Activated T-cell treated with anti-CD3 and anti-CD28 coated beads, Interleukin-2, amount 50 U/mL, for 4 hours (primary cell): ENCODE data around the gene MAD1L1. TPM values are rescaled to one million over a fixed set of nuclear protein-coding genes. Genes with fewer than 3 reads are reported as not detected.

Experiments used
- ATAC-seq, 2 donors: fragments of 200-7000 bp; cut with Tn5 transposase; one replicate each; pipeline ENCODE4 v1.10.0; 2021
- DNase-seq: peaks from one replicate; pipeline ENCODE4 v3.0.0-alpha.2; 2020
- H3K27me3 Mint-ChIP-seq: one replicate; pipeline ENCODE4 v1.8.0; 2021; ENCODE audit warnings: low read depth, mixed read lengths
- H3K36me3 Mint-ChIP-seq: one replicate; pipeline ENCODE4 v1.8.0; 2022; ENCODE audit warnings: mixed read lengths; ENCODE audit not compliant: insufficient read depth
- H3K4me1 Mint-ChIP-seq: one replicate; pipeline ENCODE4 v1.8.0; 2021; ENCODE audit warnings: low read depth, mixed read lengths
- H3K4me3 Mint-ChIP-seq: one replicate; pipeline ENCODE4 v1.8.0; 2021; ENCODE audit warnings: mild to moderate bottlenecking, moderate library complexity, mixed read lengths
- H3K9me3 Mint-ChIP-seq: one replicate; pipeline ENCODE4 v1.8.0; 2021; ENCODE audit warnings: mixed read lengths
- total RNA-seq, 3 donors: library from RNA; stranded (reverse); gene quantifications; one replicate each; pipeline ENCODE4 v1.2.1, GENCODE V29; 2021

MAD1L1 gene
- total RNA-seq, 3 donors from 2014 or later = 55.8 to 59.4 (median 57.9) TPM

- ATAC-seq (no peak), DNase-seq (no peak)
- Mint-ChIP-seq H3K4me3 (no peak overlapping the region), H3K36me3 (peaks cover 23% of the 10 kb centered on the region), H3K4me1 (no peaks in the 10 kb centered on the region), H3K9me3 (no peaks in the 10 kb centered on the region), H3K27me3 (no peaks in the 10 kb centered on the region)
These were observed 9.4 kb downstream of the MAD1L1 start for GRCh38 chr7:2223321-2223720.

- Mint-ChIP-seq H3K27me3 (no peaks in the 10 kb centered on the region), H3K4me1 (no peaks in the 10 kb centered on the region), H3K36me3 (peaks cover 30% of the 10 kb centered on the region), H3K9me3 (no peaks in the 10 kb centered on the region), H3K4me3 (no peak overlapping the region)
- DNase-seq (no peak), ATAC-seq (no peak)
These were observed 10.2 kb downstream of the MAD1L1 start for GRCh38 chr7:2222516-2222915.

GRCh38 chr7:2220954-2221353 is 11.8 kb downstream of the MAD1L1 start:
- Mint-ChIP-seq H3K4me3 (no peak overlapping the region), H3K4me1 (no peaks in the 10 kb centered on the region), H3K36me3 (peaks cover 36% of the 10 kb centered on the region), H3K9me3 (no peaks in the 10 kb centered on the region), H3K27me3 (no peaks in the 10 kb centered on the region)
- ATAC-seq (no peak), DNase-seq (no peak)

- Mint-ChIP-seq H3K4me1 (peaks cover 2% of the 10 kb centered on the region), H3K4me3 (no peak overlapping the region), H3K9me3 (no peaks in the 10 kb centered on the region), H3K36me3 (peaks cover 37% of the 10 kb centered on the region), H3K27me3 (no peaks in the 10 kb centered on the region)
- DNase-seq = no peak
- ATAC-seq = no peak
These were observed 12.2 kb downstream of the MAD1L1 start for GRCh38 chr7:2220506-2220905.

- Mint-ChIP-seq H3K27me3 (no peaks in the 10 kb centered on the region), H3K36me3 (peaks cover 37% of the 10 kb centered on the region), H3K4me1 (peaks cover 3% of the 10 kb centered on the region), H3K4me3 (no peak overlapping the region), H3K9me3 (no peaks in the 10 kb centered on the region)
- ATAC-seq (no peak), DNase-seq (no peak)
These were observed 12.7 kb downstream of the MAD1L1 start for GRCh38 chr7:2220030-2220429.

- H3K4me1 Mint-ChIP-seq = peaks cover 6% of the 10 kb centered on the region
- no peaks in the 10 kb centered on the region for H3K9me3 Mint-ChIP-seq
- DNase-seq = no peak
- H3K27me3 Mint-ChIP-seq = no peaks in the 10 kb centered on the region
- H3K36me3 Mint-ChIP-seq = peaks cover 39% of the 10 kb centered on the region
- H3K4me3 Mint-ChIP-seq = no peak overlapping the region
- no peak for ATAC-seq
These were observed 13.1 kb downstream of the MAD1L1 start for GRCh38 chr7:2219606-2220005.

GRCh38 chr7:2219136-2219535 is 13.6 kb downstream of the MAD1L1 start:
- H3K4me1 Mint-ChIP-seq = peaks cover 6% of the 10 kb centered on the region
- DNase-seq = no peak
- ATAC-seq = no peak
- no peaks in the 10 kb centered on the region for H3K27me3 Mint-ChIP-seq
- peaks cover 37% of the 10 kb centered on the region for H3K36me3 Mint-ChIP-seq
- H3K9me3 Mint-ChIP-seq = no peaks in the 10 kb centered on the region
- H3K4me3 Mint-ChIP-seq = no peak overlapping the region

- Mint-ChIP-seq H3K27me3 (no peaks in the 10 kb centered on the region), H3K9me3 (no peaks in the 10 kb centered on the region), H3K4me1 (peaks cover 6% of the 10 kb centered on the region), H3K36me3 (peaks cover 39% of the 10 kb centered on the region), H3K4me3 (no peak overlapping the region)
- DNase-seq (no peak), ATAC-seq (no peak)
These were observed 14.3 kb downstream of the MAD1L1 start for GRCh38 chr7:2218444-2218785.

GRCh38 chr7:2217716-2218443 is 14.9 kb downstream of the MAD1L1 start:
- no peak for ATAC-seq
- peaks cover 6% of the 10 kb centered on the region for H3K4me1 Mint-ChIP-seq
- H3K36me3 Mint-ChIP-seq = peaks cover 42% of the 10 kb centered on the region
- no peaks in the 10 kb centered on the region for H3K27me3 Mint-ChIP-seq
- DNase-seq = no peak
- no peak overlapping the region for H3K4me3 Mint-ChIP-seq
- no peaks in the 10 kb centered on the region for H3K9me3 Mint-ChIP-seq

GRCh38 chr7:2217206-2217605 is 15.5 kb downstream of the MAD1L1 start:
- Mint-ChIP-seq H3K9me3 (no peaks in the 10 kb centered on the region), H3K27me3 (no peaks in the 10 kb centered on the region), H3K36me3 (peaks cover 45% of the 10 kb centered on the region), H3K4me3 (no peak overlapping the region), H3K4me1 (peaks cover 6% of the 10 kb centered on the region)
- no peak for DNase-seq
- ATAC-seq = no peak

- DNase-seq (no peak), ATAC-seq (no peak)
- no peaks in the 10 kb centered on the region for H3K9me3 Mint-ChIP-seq
- H3K27me3 Mint-ChIP-seq = no peaks in the 10 kb centered on the region
- peaks cover 44% of the 10 kb centered on the region for H3K36me3 Mint-ChIP-seq
- H3K4me3 Mint-ChIP-seq = no peak overlapping the region
- peaks cover 6% of the 10 kb centered on the region for H3K4me1 Mint-ChIP-seq
These were observed 16.9 kb downstream of the MAD1L1 start for GRCh38 chr7:2215851-2216250.

GRCh38 chr7:2214636-2215035 is 18.1 kb downstream of the MAD1L1 start:
- Mint-ChIP-seq H3K4me1 (peaks cover 6% of the 10 kb centered on the region), H3K36me3 (peaks cover 44% of the 10 kb centered on the region), H3K9me3 (no peaks in the 10 kb centered on the region), H3K4me3 (no peak overlapping the region), H3K27me3 (no peaks in the 10 kb centered on the region)
- ATAC-seq (peak; percentile 54), DNase-seq (no peak)

GRCh38 chr7:2213551-2214215 is 19.1 kb downstream of the MAD1L1 start:
- no peak for ATAC-seq
- peaks cover 6% of the 10 kb centered on the region for H3K4me1 Mint-ChIP-seq
- no peaks in the 10 kb centered on the region for H3K27me3 Mint-ChIP-seq
- peaks cover 47% of the 10 kb centered on the region for H3K36me3 Mint-ChIP-seq
- DNase-seq = no peak
- H3K4me3 Mint-ChIP-seq = no peak overlapping the region
- no peaks in the 10 kb centered on the region for H3K9me3 Mint-ChIP-seq

GRCh38 chr7:2212906-2213305 is 19.8 kb downstream of the MAD1L1 start:
- H3K36me3 Mint-ChIP-seq = peaks cover 42% of the 10 kb centered on the region
- peaks cover 6% of the 10 kb centered on the region for H3K4me1 Mint-ChIP-seq
- H3K27me3 Mint-ChIP-seq = no peaks in the 10 kb centered on the region
- DNase-seq = no peak
- H3K9me3 Mint-ChIP-seq = no peaks in the 10 kb centered on the region
- H3K4me3 Mint-ChIP-seq = no peak overlapping the region
- no peak for ATAC-seq

- no peaks in the 10 kb centered on the region for H3K27me3 Mint-ChIP-seq
- H3K9me3 Mint-ChIP-seq = no peaks in the 10 kb centered on the region
- DNase-seq = no peak
- peaks cover 6% of the 10 kb centered on the region for H3K4me1 Mint-ChIP-seq
- ATAC-seq = no peak
- no peak overlapping the region for H3K4me3 Mint-ChIP-seq
- peaks cover 35% of the 10 kb centered on the region for H3K36me3 Mint-ChIP-seq
These were observed 20.8 kb downstream of the MAD1L1 start for GRCh38 chr7:2211926-2212325.
